ENCODE data around the gene PRR15.

DNA sequence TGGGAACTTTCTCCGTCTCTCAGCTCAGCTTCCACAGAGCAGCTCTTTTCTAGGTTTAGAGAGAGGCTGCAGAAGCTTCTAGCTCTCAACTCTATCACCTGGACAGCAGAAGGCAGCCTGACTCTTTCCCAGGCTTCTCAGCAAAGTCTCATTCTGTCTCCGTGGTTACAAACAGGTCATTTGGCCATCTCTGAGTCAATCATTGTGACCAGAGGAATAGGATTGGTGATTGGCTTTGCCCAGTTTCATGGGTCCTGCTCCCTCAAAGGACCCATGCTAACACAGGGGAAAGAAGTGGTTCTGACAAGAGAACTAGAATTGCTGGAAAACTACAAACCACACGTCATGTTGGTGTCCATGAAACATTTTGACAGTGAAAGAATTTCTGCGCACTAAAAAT is 43.6 kb downstream of the PRR15 start:
- TF ChIP-seq, protein P1, sequence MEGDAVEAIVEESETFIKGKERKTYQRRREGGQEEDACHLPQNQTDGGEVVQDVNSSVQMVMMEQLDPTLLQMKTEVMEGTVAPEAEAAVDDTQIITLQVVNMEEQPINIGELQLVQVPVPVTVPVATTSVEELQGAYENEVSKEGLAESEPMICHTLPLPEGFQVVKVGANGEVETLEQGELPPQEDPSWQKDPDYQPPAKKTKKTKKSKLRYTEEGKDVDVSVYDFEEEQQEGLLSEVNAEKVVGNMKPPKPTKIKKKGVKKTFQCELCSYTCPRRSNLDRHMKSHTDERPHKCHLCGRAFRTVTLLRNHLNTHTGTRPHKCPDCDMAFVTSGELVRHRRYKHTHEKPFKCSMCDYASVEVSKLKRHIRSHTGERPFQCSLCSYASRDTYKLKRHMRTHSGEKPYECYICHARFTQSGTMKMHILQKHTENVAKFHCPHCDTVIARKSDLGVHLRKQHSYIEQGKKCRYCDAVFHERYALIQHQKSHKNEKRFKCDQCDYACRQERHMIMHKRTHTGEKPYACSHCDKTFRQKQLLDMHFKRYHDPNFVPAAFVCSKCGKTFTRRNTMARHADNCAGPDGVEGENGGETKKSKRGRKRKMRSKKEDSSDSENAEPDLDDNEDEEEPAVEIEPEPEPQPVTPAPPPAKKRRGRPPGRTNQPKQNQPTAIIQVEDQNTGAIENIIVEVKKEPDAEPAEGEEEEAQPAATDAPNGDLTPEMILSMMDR (IDR thresholded peaks at IDR 0.05 in 2 of 3, conservative IDR thresholded peaks at IDR 0.05 in 1 of 3; ENCODE audit: borderline replicate concordance in 1 of 3, insufficient read depth in 1 of 3, low read depth in 2 of 3, low read length in 2 of 3), result no peak
- TF ChIP-seq POLR2A (IDR thresholded peaks at IDR 0.05; ENCODE audit: borderline replicate concordance, extremely low read depth, insufficient read depth, insufficient read length) (no peak), RAD21 (IDR thresholded peaks at IDR 0.05; ENCODE audit: low read depth) (no peak), JUND (IDR thresholded peaks at IDR 0.05) (no peak), SIN3A (IDR thresholded peaks at IDR 0.05; ENCODE audit: low read depth) (no peak), EZH2 (IDR thresholded peaks at IDR 0.05) (no peak), EZH2phosphoT487 (IDR thresholded peaks at IDR 0.05; ENCODE audit: borderline replicate concordance) (no peak)
- TF ChIP-seq, protein P2, sequence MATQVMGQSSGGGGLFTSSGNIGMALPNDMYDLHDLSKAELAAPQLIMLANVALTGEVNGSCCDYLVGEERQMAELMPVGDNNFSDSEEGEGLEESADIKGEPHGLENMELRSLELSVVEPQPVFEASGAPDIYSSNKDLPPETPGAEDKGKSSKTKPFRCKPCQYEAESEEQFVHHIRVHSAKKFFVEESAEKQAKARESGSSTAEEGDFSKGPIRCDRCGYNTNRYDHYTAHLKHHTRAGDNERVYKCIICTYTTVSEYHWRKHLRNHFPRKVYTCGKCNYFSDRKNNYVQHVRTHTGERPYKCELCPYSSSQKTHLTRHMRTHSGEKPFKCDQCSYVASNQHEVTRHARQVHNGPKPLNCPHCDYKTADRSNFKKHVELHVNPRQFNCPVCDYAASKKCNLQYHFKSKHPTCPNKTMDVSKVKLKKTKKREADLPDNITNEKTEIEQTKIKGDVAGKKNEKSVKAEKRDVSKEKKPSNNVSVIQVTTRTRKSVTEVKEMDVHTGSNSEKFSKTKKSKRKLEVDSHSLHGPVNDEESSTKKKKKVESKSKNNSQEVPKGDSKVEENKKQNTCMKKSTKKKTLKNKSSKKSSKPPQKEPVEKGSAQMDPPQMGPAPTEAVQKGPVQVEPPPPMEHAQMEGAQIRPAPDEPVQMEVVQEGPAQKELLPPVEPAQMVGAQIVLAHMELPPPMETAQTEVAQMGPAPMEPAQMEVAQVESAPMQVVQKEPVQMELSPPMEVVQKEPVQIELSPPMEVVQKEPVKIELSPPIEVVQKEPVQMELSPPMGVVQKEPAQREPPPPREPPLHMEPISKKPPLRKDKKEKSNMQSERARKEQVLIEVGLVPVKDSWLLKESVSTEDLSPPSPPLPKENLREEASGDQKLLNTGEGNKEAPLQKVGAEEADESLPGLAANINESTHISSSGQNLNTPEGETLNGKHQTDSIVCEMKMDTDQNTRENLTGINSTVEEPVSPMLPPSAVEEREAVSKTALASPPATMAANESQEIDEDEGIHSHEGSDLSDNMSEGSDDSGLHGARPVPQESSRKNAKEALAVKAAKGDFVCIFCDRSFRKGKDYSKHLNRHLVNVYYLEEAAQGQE (IDR thresholded peaks at IDR 0.05; ENCODE audit: low read depth), result no peak
- TF ChIP-seq, protein P3, sequence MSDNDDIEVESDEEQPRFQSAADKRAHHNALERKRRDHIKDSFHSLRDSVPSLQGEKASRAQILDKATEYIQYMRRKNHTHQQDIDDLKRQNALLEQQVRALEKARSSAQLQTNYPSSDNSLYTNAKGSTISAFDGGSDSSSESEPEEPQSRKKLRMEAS (IDR thresholded peaks at IDR 0.05), result no peak
